Kidney epithelial cell (primary cell): Measurements from ENCODE around the gene G6PD. TPM values are rescaled to one million over a fixed set of nuclear protein-coding genes. Genes with fewer than 3 reads are reported as not detected.

Experiments used
- DNase-seq: peaks from one replicate; pipeline ENCODE4 v3.0.0-alpha.2; 2010; ENCODE audit warnings: low read depth
- H3K27me3 ChIP-seq: 2 replicates; pipeline ENCODE4 v1.6.0; 2011; ENCODE audit warnings: low read length; ENCODE audit not compliant: control insufficient read depth, insufficient read depth
- H3K36me3 ChIP-seq: 2 replicates; pipeline ENCODE4 v1.5.1; 2011; ENCODE audit warnings: low read length; ENCODE audit not compliant: control insufficient read depth, insufficient read depth
- H3K4me3 ChIP-seq: 2 replicates; pipeline ENCODE4 v1.5.1; 2011; ENCODE audit warnings: low read depth, mild to moderate bottlenecking, control low read depth, low read length
- CTCF ChIP-seq: IDR thresholded peaks from 2 replicates; pipeline ENCODE4 v1.5.1; 2011; ENCODE audit warnings: mild to moderate bottlenecking, moderate library complexity, low read length, control low read depth, inconsistent platforms; ENCODE audit not compliant: insufficient read depth, poor library complexity, severe bottlenecking
- total RNA-seq: library from RNA; depleted of rRNA; stranded (reverse); fragments of >200 nt; gene quantifications from 2 replicates; pipeline ENCODE4 v1.2.3, GENCODE V29; 2015

G6PD gene
- total RNA-seq, 1 donor from 2014 or later, result 39.2 TPM

GRCh38 chrX:154547245-154548027, 790 bp upstream of the G6PD start, which contains the start of gene IKBKG:
IKBKG (plus strand) TSS chrX:154547620; CDS start chrX:154552003, 4,383 bp downstream.
- H3K27me3 ChIP-seq, result no peaks in the 10 kb centered on the region
- peak; percentile 37 for DNase-seq
- peak within 1 kb of the TSS; percentile 62 for H3K4me3 ChIP-seq
- no peaks in the 10 kb centered on the region for H3K36me3 ChIP-seq
- no peak for TF ChIP-seq CTCF

- no peaks in the 10 kb centered on the region for H3K27me3 ChIP-seq
- DNase-seq, result no peak
- H3K4me3 ChIP-seq, result no peak overlapping the region
- TF ChIP-seq CTCF, result no peak
- H3K36me3 ChIP-seq, result no peaks in the 10 kb centered on the region
Observed at GRCh38 chrX:154545673-154546274, 872 bp downstream of the G6PD start.

GRCh38 chrX:154542723-154543424, 3.8 kb downstream of the G6PD start:
- DNase-seq, result no peak
- no peak for TF ChIP-seq CTCF
- H3K4me3 ChIP-seq, result no peak overlapping the region
- no peaks in the 10 kb centered on the region for H3K27me3 ChIP-seq
- H3K36me3 ChIP-seq, result no peaks in the 10 kb centered on the region

- no peak for TF ChIP-seq CTCF
- Histone ChIP-seq H3K36me3 (no peaks in the 10 kb centered on the region), H3K27me3 (no peaks in the 10 kb centered on the region), H3K4me3 (no peak overlapping the region)
- peak; percentile 51 for DNase-seq
Observed at GRCh38 chrX:154541896-154542722, 4.5 kb downstream of the G6PD start.

- H3K27me3 ChIP-seq, result no peaks in the 10 kb centered on the region
- H3K4me3 ChIP-seq, result no peak overlapping the region
- H3K36me3 ChIP-seq, result no peaks in the 10 kb centered on the region
- no peak for TF ChIP-seq CTCF
- no peak for DNase-seq
Observed at GRCh38 chrX:154541589-154541895, 5.1 kb downstream of the G6PD start.
